HEK293T (cell line): ENCODE data around the gene MARK2.

Experiments
- FOXM1 ChIP-seq: fragments of 450-650 bp; IDR thresholded peaks from 2 replicates; pipeline ENCODE4 v1.6.1; 2017; ENCODE audit warnings: mild to moderate bottlenecking, borderline replicate concordance
- HDGF ChIP-seq: fragments of 450-650 bp; IDR thresholded peaks from 2 replicates; pipeline ENCODE4 v1.6.1; 2017; ENCODE audit warnings: antibody characterized with exemption, borderline replicate concordance
- SUZ12 ChIP-seq: fragments of 450-650 bp; IDR thresholded peaks from 2 replicates; pipeline ENCODE4 v1.6.1; 2016; ENCODE audit warnings: mild to moderate bottlenecking
- TF ChIP-seq, protein P1 (sequence below): fragments of 450-650 bp; IDR thresholded peaks from 2 replicates; pipeline ENCODE4 v1.6.1; 2016

- TF ChIP-seq, protein P1, sequence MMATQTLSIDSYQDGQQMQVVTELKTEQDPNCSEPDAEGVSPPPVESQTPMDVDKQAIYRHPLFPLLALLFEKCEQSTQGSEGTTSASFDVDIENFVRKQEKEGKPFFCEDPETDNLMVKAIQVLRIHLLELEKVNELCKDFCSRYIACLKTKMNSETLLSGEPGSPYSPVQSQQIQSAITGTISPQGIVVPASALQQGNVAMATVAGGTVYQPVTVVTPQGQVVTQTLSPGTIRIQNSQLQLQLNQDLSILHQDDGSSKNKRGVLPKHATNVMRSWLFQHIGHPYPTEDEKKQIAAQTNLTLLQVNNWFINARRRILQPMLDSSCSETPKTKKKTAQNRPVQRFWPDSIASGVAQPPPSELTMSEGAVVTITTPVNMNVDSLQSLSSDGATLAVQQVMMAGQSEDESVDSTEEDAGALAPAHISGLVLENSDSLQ, result no peak
- no peak for TF ChIP-seq HDGF
- TF ChIP-seq FOXM1, result no peak
- no peak for TF ChIP-seq SUZ12
Observed at GRCh38 chr11:63893355-63893754, 54.4 kb downstream of the MARK2 start.
